Esophagus squamous epithelium (tissue), 5 donors: ENCODE results near the gene VWCE. TPM values are rescaled to one million over a fixed set of nuclear protein-coding genes. Genes with fewer than 3 reads are reported as not detected.

ENCODE experiments used
- DNase-seq: peaks from one replicate; lab custom pipeline; 2025; lab: John Stamatoyannopoulos, UW
- H3K27ac ChIP-seq, 4 donors: fragments of 200-600 bp; sonication (generic); one replicate each; pipeline ENCODE4 v1.5.1; 2016 to 2019; ENCODE audit warnings: mild to moderate bottlenecking in 1 of 4
- H3K27me3 ChIP-seq, 4 donors: fragments of 200-600 bp; sonication (generic); 1 replicate in 3 of 4; 2 replicates in 1 of 4; pipeline versions ENCODE4 v1.5.1 to v1.6.0; 2017 to 2021; ENCODE audit warnings: antibody characterized with exemption in 1 of 4
- H3K36me3 ChIP-seq, 3 donors: fragments of 200-600 bp; sonication (generic); one replicate each; pipeline ENCODE4 v1.5.1; 2016 to 2019
- H3K4me1 ChIP-seq, 3 donors: fragments of 200-600 bp; sonication (generic); one replicate each; pipeline ENCODE4 v1.5.1; 2017 to 2019
- H3K4me3 ChIP-seq, 4 donors: fragments of 200-600 bp; sonication (generic); 1 replicate in 3 of 4; 2 replicates in 1 of 4; pipeline ENCODE4 v1.5.1; 2016 to 2019; ENCODE audit warnings: mild to moderate bottlenecking in 2 of 4, moderate library complexity in 1 of 4
- H3K9me3 ChIP-seq, 3 donors: fragments of 200-600 bp; sonication (generic); one replicate each; pipeline ENCODE4 v1.5.1; 2016 to 2019
- POLR2A ChIP-seq, 4 donors: fragments of 450-650 bp; IDR thresholded peaks; one replicate each; pipeline ENCODE4 v1.6.1; 2017; ENCODE audit warnings: antibody characterized with exemption in 4 of 4, mild to moderate bottlenecking in 4 of 4, moderate library complexity in 3 of 4
- WGBS, 2 donors: methylation state at CpG; one replicate each; pipeline ENCODE4 v1.1.5; 2018; 5-methylcytosine and 5-hydroxymethylcytosine counted together
- intact Hi-C: fragments of 100-400 bp; cut with DNase I; formaldehyde crosslinking; loops from one replicate; pipeline ENCODE4 v1.15.0; 2022
- total RNA-seq, 4 donors: library from RNA; depleted of rRNA; stranded (reverse); fragments of >200 nt; gene quantifications; one replicate each; pipeline ENCODE4 v1.1.0, GENCODE V29; 2016
- TF ChIP-seq, protein P1 (sequence below), 6 experiments: fragments of 450-650 bp in 4 of 6; fragments of 200-600 bp in 2 of 6; sonication (generic) in 2 of 6; IDR thresholded peaks; one replicate each; pipeline ENCODE4 v1.5.1; 2016 to 2019; ENCODE audit warnings: antibody characterized with exemption in 6 of 6, mild to moderate bottlenecking in 4 of 6, moderate library complexity in 4 of 6
- donor health status: DM: yes; HTN: yes; CAD: no.

Gene VWCE
- total RNA-seq, 4 donors from 2014 or later = 0.09 to 1.5 (median 0.30) TPM

- H3K4me1 ChIP-seq = peaks cover 5 to 19% (median 9%) of the 10 kb centered on the region in 3 donors
- H3K36me3 ChIP-seq = no peaks in the 10 kb centered on the region
- WGBS, 2 donors = 87% methylated on average over 4 of the region's 4 CpGs
- peaks cover 0 to 25% (median 0%) of the 10 kb centered on the region in 4 donors for H3K27me3 ChIP-seq
- intact Hi-C loops = no loop called here
- DNase-seq = no peak
- no peak overlapping the region for H3K4me3 ChIP-seq
- no peak overlapping the region for H3K27ac ChIP-seq
- no peak for TF ChIP-seq POLR2A (IDR thresholded peaks at IDR 0.05)
- TF ChIP-seq, protein P1, sequence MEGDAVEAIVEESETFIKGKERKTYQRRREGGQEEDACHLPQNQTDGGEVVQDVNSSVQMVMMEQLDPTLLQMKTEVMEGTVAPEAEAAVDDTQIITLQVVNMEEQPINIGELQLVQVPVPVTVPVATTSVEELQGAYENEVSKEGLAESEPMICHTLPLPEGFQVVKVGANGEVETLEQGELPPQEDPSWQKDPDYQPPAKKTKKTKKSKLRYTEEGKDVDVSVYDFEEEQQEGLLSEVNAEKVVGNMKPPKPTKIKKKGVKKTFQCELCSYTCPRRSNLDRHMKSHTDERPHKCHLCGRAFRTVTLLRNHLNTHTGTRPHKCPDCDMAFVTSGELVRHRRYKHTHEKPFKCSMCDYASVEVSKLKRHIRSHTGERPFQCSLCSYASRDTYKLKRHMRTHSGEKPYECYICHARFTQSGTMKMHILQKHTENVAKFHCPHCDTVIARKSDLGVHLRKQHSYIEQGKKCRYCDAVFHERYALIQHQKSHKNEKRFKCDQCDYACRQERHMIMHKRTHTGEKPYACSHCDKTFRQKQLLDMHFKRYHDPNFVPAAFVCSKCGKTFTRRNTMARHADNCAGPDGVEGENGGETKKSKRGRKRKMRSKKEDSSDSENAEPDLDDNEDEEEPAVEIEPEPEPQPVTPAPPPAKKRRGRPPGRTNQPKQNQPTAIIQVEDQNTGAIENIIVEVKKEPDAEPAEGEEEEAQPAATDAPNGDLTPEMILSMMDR (IDR thresholded peaks at IDR 0.05) = no peak
- no peaks in the 10 kb centered on the region for H3K9me3 ChIP-seq
Observed at GRCh38 chr11:61274084-61274483, 21.0 kb downstream of the VWCE start.

DNA sequence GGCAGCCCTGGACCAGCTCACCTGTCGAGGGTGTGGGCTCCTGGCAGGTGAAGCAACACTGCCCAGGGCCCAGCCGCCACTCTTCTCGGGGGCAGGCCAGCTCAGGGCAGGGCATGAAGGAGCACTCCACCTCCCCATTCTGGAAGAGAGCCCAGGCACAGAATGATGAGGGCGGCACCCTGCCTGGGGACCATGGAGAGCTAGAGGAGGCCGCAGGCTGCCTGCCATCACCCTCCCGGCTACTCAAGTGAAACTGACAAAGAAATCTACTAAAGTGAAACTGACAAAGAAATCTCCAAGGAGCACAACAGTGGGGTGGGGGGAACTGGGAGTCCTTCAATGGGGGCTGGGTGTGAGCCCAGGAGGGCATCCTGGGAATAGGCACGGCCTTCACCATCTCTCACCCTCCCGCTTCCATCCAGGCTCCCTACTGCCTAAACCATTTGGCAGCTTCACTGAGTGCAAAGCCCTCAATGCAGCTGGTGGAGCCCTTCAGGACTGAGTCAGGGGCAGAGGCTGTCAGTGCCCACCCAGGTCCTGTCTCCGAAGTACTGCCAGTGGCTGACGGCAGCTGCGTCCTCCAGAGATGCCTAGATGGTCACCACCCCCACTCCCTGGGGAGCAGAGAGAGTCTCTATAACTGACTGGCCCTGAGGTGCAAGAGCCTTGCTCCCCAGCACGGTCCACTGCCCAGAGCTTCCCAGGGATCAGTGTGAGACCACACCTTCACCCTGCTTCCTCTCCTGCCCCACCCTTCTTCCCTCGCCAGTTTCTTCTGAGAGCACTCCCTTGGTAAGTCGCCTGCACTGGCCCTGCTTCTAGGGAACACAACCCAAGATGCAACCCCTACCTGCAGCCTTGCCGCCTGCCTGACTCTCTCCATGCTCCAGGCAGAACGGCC, 21.7 kb downstream of the VWCE start:
- peaks cover 5 to 19% (median 9%) of the 10 kb centered on the region in 3 donors for H3K4me1 ChIP-seq
- WGBS, 2 donors = 43 to 51% methylated on average over 8 to 9 of the region's 16 CpGs
- H3K27me3 ChIP-seq = peaks cover 0 to 22% (median 0%) of the 10 kb centered on the region in 4 donors
- no peak overlapping the region for H3K4me3 ChIP-seq
- no peak overlapping the region for H3K27ac ChIP-seq
- no peak for TF ChIP-seq POLR2A (IDR thresholded peaks at IDR 0.05)
- TF ChIP-seq, protein P1 (IDR thresholded peaks at IDR 0.05) = no peak
- DNase-seq = no peak
- intact Hi-C loops = no loop called here
- H3K36me3 ChIP-seq = no peaks in the 10 kb centered on the region
- H3K9me3 ChIP-seq = no peaks in the 10 kb centered on the region

DNA sequence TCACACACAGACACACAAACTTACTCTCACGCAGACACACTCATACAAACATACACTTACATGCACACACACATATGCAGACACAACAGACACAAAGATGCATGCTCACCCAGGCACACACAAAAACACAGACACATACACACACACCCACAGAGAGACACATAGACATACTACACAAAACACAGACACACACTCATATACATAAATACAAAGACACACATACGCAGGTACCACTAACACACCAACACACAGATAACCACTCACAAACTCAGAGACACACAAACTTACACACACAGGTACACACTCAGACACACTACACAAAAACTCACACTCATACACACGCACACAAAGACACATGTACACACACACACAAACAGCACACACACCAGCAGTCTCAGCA, 22.4 kb downstream of the VWCE start:
- intact Hi-C loops = no loop called here
- no peak overlapping the region for H3K4me3 ChIP-seq
- no peaks in the 10 kb centered on the region for H3K36me3 ChIP-seq
- no peaks in the 10 kb centered on the region for H3K9me3 ChIP-seq
- no peak overlapping the region for H3K27ac ChIP-seq
- no peak for DNase-seq
- TF ChIP-seq, protein P1 (IDR thresholded peaks at IDR 0.05) = no peak
- TF ChIP-seq POLR2A (IDR thresholded peaks at IDR 0.05) = no peak
- H3K4me1 ChIP-seq = peaks cover 5 to 19% (median 9%) of the 10 kb centered on the region in 3 donors
- peaks cover 0 to 15% (median 0%) of the 10 kb centered on the region in 4 donors for H3K27me3 ChIP-seq
- 61 to 86% methylated on average over 2 to 3 of the region's 3 CpGs for WGBS, 2 donors

- Histone ChIP-seq H3K27ac (no peak overlapping the region), H3K4me1 (peaks cover 5 to 19% (median 9%) of the 10 kb centered on the region in 3 donors), H3K4me3 (no peak overlapping the region), H3K36me3 (no peaks in the 10 kb centered on the region), H3K9me3 (no peaks in the 10 kb centered on the region), H3K27me3 (peaks cover 0 to 3% (median 0%) of the 10 kb centered on the region in 4 donors)
- DNase-seq = no peak
- intact Hi-C loops = no loop called here
- WGBS, 2 donors = 80 to 82% methylated on average over 6 to 7 of the region's 7 CpGs
- TF ChIP-seq POLR2A (IDR thresholded peaks at IDR 0.05) = no peak
- TF ChIP-seq, protein P1 (IDR thresholded peaks at IDR 0.05) = no peak
Observed at GRCh38 chr11:61270354-61271076, 24.6 kb downstream of the VWCE start.
